Keratinocyte (primary cell): ENCODE data around the gene NFE2L1. TPM values are rescaled to one million over a fixed set of nuclear protein-coding genes. Genes with fewer than 3 reads are reported as not detected.

Source experiments
- DNase-seq: peaks from one replicate; pipeline ENCODE4 v3.0.0-alpha.2; 2011; ENCODE audit warnings: low read depth, missing footprints, low spot score
- FAIRE-seq: peaks from 2 replicates; lab custom pipeline; 2011; peaks lifted over from hg19 to GRCh38; lab: Jason Lieb, UNC
- H2AFZ ChIP-seq: 2 replicates; pipeline ENCODE4 v1.6.0; 2012; ENCODE audit warnings: low read length, control low read depth, inconsistent platforms; ENCODE audit not compliant: control insufficient read depth
- H3K27ac ChIP-seq: 2 replicates; pipeline ENCODE4 v1.5.1; 2011; ENCODE audit warnings: low read length; ENCODE audit not compliant: control insufficient read depth, insufficient read depth
- H3K27me3 ChIP-seq: 3 replicates; pipeline ENCODE4 v1.6.0; 2011; ENCODE audit warnings: low read length; ENCODE audit not compliant: control insufficient read depth, insufficient read depth; ENCODE audit errors: extremely low read depth
- H3K36me3 ChIP-seq, 2 experiments: 2 replicates in 1 of 2; 3 replicates in 1 of 2; pipeline ENCODE4 v1.5.1; 2011; ENCODE audit warnings: low read length in 2 of 2, mild to moderate bottlenecking in 1 of 2; ENCODE audit not compliant: control insufficient read depth in 2 of 2, insufficient read depth in 2 of 2; ENCODE audit errors: extremely low read depth in 1 of 2
- H3K4me1 ChIP-seq: 3 replicates; pipeline ENCODE4 v1.5.1; 2011; ENCODE audit warnings: low read length; ENCODE audit not compliant: control insufficient read depth, insufficient read depth; ENCODE audit errors: extremely low read depth
- H3K4me2 ChIP-seq: 3 replicates; pipeline ENCODE4 v1.6.0; 2011; ENCODE audit warnings: low read depth, low read length; ENCODE audit not compliant: control insufficient read depth, insufficient read depth; ENCODE audit errors: extremely low read depth
- H3K4me3 ChIP-seq, 3 experiments: fragments of 200-600 bp in 1 of 3; sonication (generic) in 1 of 3; 2 replicates in 2 of 3; 3 replicates in 1 of 3; pipeline ENCODE4 v1.5.1; 2011 to 2016; ENCODE audit warnings: low read length in 3 of 3, mild to moderate bottlenecking in 3 of 3, control low read depth in 2 of 3, inconsistent platforms in 1 of 3, low read depth in 1 of 3, mixed read lengths in 1 of 3, mixed run types in 1 of 3, moderate library complexity in 1 of 3; ENCODE audit not compliant: control insufficient read depth in 2 of 3, insufficient read depth in 2 of 3; ENCODE audit errors: extremely low read depth in 1 of 3
- H3K79me2 ChIP-seq: 2 replicates; pipeline ENCODE4 v1.6.0; 2012; ENCODE audit warnings: low read length; ENCODE audit not compliant: control insufficient read depth, insufficient read depth
- H3K9ac ChIP-seq: 3 replicates; pipeline ENCODE4 v1.6.0; 2011; ENCODE audit warnings: low read length; ENCODE audit not compliant: control insufficient read depth, insufficient read depth; ENCODE audit errors: extremely low read depth
- H3K9me1 ChIP-seq: 3 replicates; pipeline ENCODE4 v1.6.0; 2011; ENCODE audit warnings: low read length; ENCODE audit not compliant: control insufficient read depth, insufficient read depth; ENCODE audit errors: extremely low read depth
- H3K9me3 ChIP-seq: 2 replicates; pipeline ENCODE4 v1.5.1; 2012; ENCODE audit warnings: low read depth, low read length; ENCODE audit not compliant: control insufficient read depth
- H4K20me1 ChIP-seq: 3 replicates; pipeline ENCODE4 v1.6.0; 2011; ENCODE audit warnings: low read length; ENCODE audit not compliant: control insufficient read depth, insufficient read depth; ENCODE audit errors: extremely low read depth
- CTCF ChIP-seq, 3 experiments: IDR thresholded peaks in 1 of 3; conservative IDR thresholded peaks in 1 of 3; optimal IDR thresholded peaks in 1 of 3; 2 replicates in 2 of 3; 3 replicates in 1 of 3; pipeline versions ENCODE3 to v1.5.1; 2011; ENCODE audit warnings: low read length in 3 of 3, mild to moderate bottlenecking in 3 of 3, moderate library complexity in 2 of 3, control low read depth in 1 of 3, inconsistent platforms in 1 of 3; ENCODE audit not compliant: insufficient read depth in 2 of 3; ENCODE audit errors: extremely low read depth in 1 of 3
- EZH2 ChIP-seq: IDR thresholded peaks from one replicate; pipeline ENCODE4 v1.6.1; 2012; ENCODE audit warnings: inconsistent platforms, mild to moderate bottlenecking, low read length, moderate library complexity
- dilution Hi-C: fragments of 300-500 bp; cut with MboI; formaldehyde crosslinking; loops from one replicate; pipeline ENCODE4 v1.7.0; 2020; ENCODE audit warnings: low sequenced_read_pairs; ENCODE audit not compliant: extremely low pct_ligation_motif_present
- polyA plus RNA-seq, 5 experiments: library from polyadenylated mRNA; depleted of rRNA in 3 of 5; stranded (reverse) in 3 of 5; stranded (forward) in 1 of 5; unstranded in 1 of 5; fragments of >200 nt; gene quantifications; 1 replicate in 1 of 5; 2 replicates in 3 of 5; 3 replicates in 1 of 5; pipeline versions ENCODE4 v1.2.1 to v1.2.3, GENCODE V29; 2011 to 2012; ENCODE audit warnings: missing spikeins in 2 of 5, low read depth in 1 of 5, low replicate concordance in 1 of 5
- small RNA-seq, 3 experiments: library from RNA; depleted of rRNA; stranded (forward); fragments of <200 nt; gene quantifications; one replicate each; pipeline ENCODE3, GENCODE V24; 2012; ENCODE audit warnings: low read depth in 3 of 3, low replicate concordance in 1 of 3; ENCODE audit not compliant: insufficient read length in 3 of 3

NFE2L1 gene
- polyA plus RNA-seq, 1 donor (not counting 4 experiments of a cell fraction or from before 2014, with no cell fraction given): 208 TPM

- H3K27me3 ChIP-seq: no peaks in the 10 kb centered on the region
- H3K36me3 ChIP-seq: peaks cover 6 to 15% of the 10 kb centered on the region in 2 experiments
- H3K27ac ChIP-seq: no peak overlapping the region
- H3K9ac ChIP-seq: no peak overlapping the region
- TF ChIP-seq EZH2 (no peak), CTCF (optimal IDR thresholded peaks at IDR 0.05 in 1 of 3, IDR thresholded peaks at IDR 0.05 in 1 of 3, conservative IDR thresholded peaks at IDR 0.05 in 1 of 3; ENCODE audit: extremely low read depth in 1 of 3, insufficient read depth in 2 of 3, low read length in 3 of 3) (no peak)
- no peaks in the 10 kb centered on the region for H3K4me1 ChIP-seq
- H3K9me1 ChIP-seq: no peaks in the 10 kb centered on the region
- DNase-seq (no peak), FAIRE-seq (no peak)
- H3K79me2 ChIP-seq: peaks cover 44% of the 10 kb centered on the region
- no peak overlapping the region for H3K4me3 ChIP-seq
- no peaks in the 10 kb centered on the region for H3K9me3 ChIP-seq
- dilution Hi-C loops: no loop called here
- no peak overlapping the region for H2AFZ ChIP-seq
- no peak overlapping the region for H3K4me2 ChIP-seq
- no peaks in the 10 kb centered on the region for H4K20me1 ChIP-seq
Measured at GRCh38 chr17:48110761-48111160, 62.6 kb downstream of the NFE2L1 start.

Small RNA genes lying within 50 kb of the gene (small RNA-seq; reads per million reads assigned to genes)
- gene AC004477.2: 0 reads per million in 3 experiments
- 121 to 2,632 (median 2,013) reads per million in 3 experiments for gene MIR152
- gene RNU6-1201P: 0 reads per million in 3 experiments

Other genes starting within 250 kb of the NFE2L1 start
- gene OSBPL7, start 226.6 kb upstream of the NFE2L1 start, polyA plus RNA-seq: 1.9 to 3.4 TPM (median 2.2 TPM) in 3 replicates
- 42.4 to 52.5 TPM (median 43.1 TPM) in 3 replicates for gene MRPL10, start 216.8 kb upstream of the NFE2L1 start, polyA plus RNA-seq
- gene LRRC46, start 216.7 kb upstream of the NFE2L1 start, polyA plus RNA-seq: 0.13 to 0.43 TPM (median 0.34 TPM) in 3 replicates
- 17.1 to 26.4 TPM (median 24.8 TPM) in 3 replicates for gene SCRN2, start 207.1 kb upstream of the NFE2L1 start, polyA plus RNA-seq
- gene SP6, start 197.2 kb upstream of the NFE2L1 start, polyA plus RNA-seq: 2.0 to 3.0 TPM (median 2.0 TPM) in 3 replicates
- 1.4 to 3.9 TPM (median 2.1 TPM) in 3 replicates for gene SP2, start 152.1 kb upstream of the NFE2L1 start, polyA plus RNA-seq
- 35.5 to 71.9 TPM (median 41.1 TPM) in 3 replicates for gene PNPO, start 106.8 kb upstream of the NFE2L1 start, polyA plus RNA-seq
- 0.06 to 0.24 TPM (median 0.16 TPM) in 3 replicates for gene PRR15L, start 90.5 kb upstream of the NFE2L1 start, polyA plus RNA-seq
- gene CDK5RAP3, start 77.2 kb upstream of the NFE2L1 start, polyA plus RNA-seq: 62.7 to 79.4 TPM (median 63.9 TPM) in 3 replicates
- 11.1 to 18.0 TPM (median 12.5 TPM) in 3 replicates for gene COPZ2, start 10.6 kb upstream of the NFE2L1 start, polyA plus RNA-seq
- 20.7 to 49.4 TPM (median 42.3 TPM) in 3 replicates for gene CBX1, start 53.1 kb downstream of the NFE2L1 start, polyA plus RNA-seq
- 20.8 to 23.9 TPM (median 21.0 TPM) in 3 replicates for gene SNX11, start 59.4 kb downstream of the NFE2L1 start, polyA plus RNA-seq